Muscle of leg (tissue), 11 donors: Measurements from ENCODE around the gene TNNI2. TPM values are rescaled to one million over a fixed set of nuclear protein-coding genes. Genes with fewer than 3 reads are reported as not detected.

Source experiments
- DNase-seq: peaks from one replicate; pipeline ENCODE4 v3.0.0; 2013
- H3K27ac ChIP-seq: one replicate; pipeline ENCODE4 v1.5.1; 2013; ENCODE audit warnings: mild to moderate bottlenecking, low read length, control low read depth
- H3K27me3 ChIP-seq: one replicate; pipeline ENCODE4 v1.6.1; 2013; ENCODE audit warnings: low read length; ENCODE audit not compliant: control insufficient read depth, insufficient read depth
- H3K36me3 ChIP-seq: one replicate; pipeline ENCODE4 v1.6.1; 2013; ENCODE audit warnings: low read length; ENCODE audit not compliant: control insufficient read depth, insufficient read depth
- H3K4me1 ChIP-seq: one replicate; pipeline ENCODE4 v1.6.1; 2013; ENCODE audit warnings: low read length; ENCODE audit not compliant: control insufficient read depth, insufficient read depth
- H3K4me3 ChIP-seq: one replicate; pipeline ENCODE4 v1.5.1; 2013; ENCODE audit warnings: low read length, control low read depth
- H3K9me3 ChIP-seq: replicated peaks from 2 replicates; pipeline ENCODE4 v1.6.1; 2013; ENCODE audit warnings: low read depth, low read length; ENCODE audit not compliant: control insufficient read depth
- WGBS: methylation state at CpG from one replicate; pipeline ENCODE4 v1.1.5; 2013; ENCODE audit warnings: missing lambda C conversion rate; ENCODE audit not compliant: insufficient coverage; 5-methylcytosine and 5-hydroxymethylcytosine counted together
- polyA plus RNA-seq, 8 donors: library from polyadenylated mRNA; unstranded; fragments of 120-200 nt; gene quantifications; one replicate each; pipeline versions ENCODE4 v1.2.1 to v1.2.3, GENCODE V29; 2013; ENCODE audit warnings: inconsistent platforms in 1 of 8, low replicate concordance in 1 of 8; ENCODE audit not compliant: insufficient read length in 8 of 8, insufficient read depth in 1 of 8
- total RNA-seq: library from RNA; stranded (reverse); fragments of 120-200 nt; gene quantifications from one replicate; pipeline ENCODE4 v1.2.4, GENCODE V29; 2013

Gene TNNI2
- total and polyA plus RNA-seq, 9 donors, result 1,548 to 4,090 (median 3,133) TPM

- WGBS, result 35% methylated on average over 12 of the region's 17 CpGs
- no peaks in the 10 kb centered on the region for H3K36me3 ChIP-seq
- DNase-seq, result no peak
- H3K27ac ChIP-seq, result no peak overlapping the region
- no peak overlapping the region for H3K4me3 ChIP-seq
- peaks cover 2% of the 10 kb centered on the region for H3K27me3 ChIP-seq
- H3K4me1 ChIP-seq, result peaks cover 81% of the 10 kb centered on the region
- no peaks in the 10 kb centered on the region for H3K9me3 ChIP-seq
These were observed 5.9 kb upstream of the TNNI2 start for GRCh38 chr11:1832920-1833295.

- H3K27ac ChIP-seq, result no peak overlapping the region
- peak; percentile 10 for DNase-seq
- no peak overlapping the region for H3K4me3 ChIP-seq
- H3K4me1 ChIP-seq, result peaks cover 85% of the 10 kb centered on the region
- WGBS, result 84% methylated on average over 7 of the region's 14 CpGs
- H3K9me3 ChIP-seq, result no peaks in the 10 kb centered on the region
- peaks cover 2% of the 10 kb centered on the region for H3K27me3 ChIP-seq
- H3K36me3 ChIP-seq, result no peaks in the 10 kb centered on the region
These were observed 4.6 kb upstream of the TNNI2 start for GRCh38 chr11:1834062-1834610.

GRCh38 chr11:1834779-1835670 is 3.8 kb upstream of the TNNI2 start, which contains the start of gene SYT8:
Gene SYT8, plus strand, starts transcription at chr11:1834990. Its CDS starts 116 bp downstream, at chr11:1835106.
- Histone ChIP-seq H3K36me3 (no peaks in the 10 kb centered on the region), H3K4me3 (no peak within 1 kb of the TSS), H3K4me1 (peaks cover 89% of the 10 kb centered on the region), H3K27me3 (peaks cover 2% of the 10 kb centered on the region), H3K9me3 (no peaks in the 10 kb centered on the region), H3K27ac (no peak within 1 kb of the TSS)
- WGBS, result 77% methylated on average over 21 of the region's 26 CpGs
- peak; percentile 39 for DNase-seq

- 87% methylated on average over 11 of the region's 12 CpGs for WGBS
- DNase-seq, result no peak
- Histone ChIP-seq H3K9me3 (no peaks in the 10 kb centered on the region), H3K4me3 (no peak overlapping the region), H3K4me1 (peaks cover 88% of the 10 kb centered on the region), H3K36me3 (no peaks in the 10 kb centered on the region), H3K27me3 (peaks cover 2% of the 10 kb centered on the region), H3K27ac (no peak overlapping the region)
These were observed 3.1 kb upstream of the TNNI2 start for GRCh38 chr11:1835671-1836010.

DNA sequence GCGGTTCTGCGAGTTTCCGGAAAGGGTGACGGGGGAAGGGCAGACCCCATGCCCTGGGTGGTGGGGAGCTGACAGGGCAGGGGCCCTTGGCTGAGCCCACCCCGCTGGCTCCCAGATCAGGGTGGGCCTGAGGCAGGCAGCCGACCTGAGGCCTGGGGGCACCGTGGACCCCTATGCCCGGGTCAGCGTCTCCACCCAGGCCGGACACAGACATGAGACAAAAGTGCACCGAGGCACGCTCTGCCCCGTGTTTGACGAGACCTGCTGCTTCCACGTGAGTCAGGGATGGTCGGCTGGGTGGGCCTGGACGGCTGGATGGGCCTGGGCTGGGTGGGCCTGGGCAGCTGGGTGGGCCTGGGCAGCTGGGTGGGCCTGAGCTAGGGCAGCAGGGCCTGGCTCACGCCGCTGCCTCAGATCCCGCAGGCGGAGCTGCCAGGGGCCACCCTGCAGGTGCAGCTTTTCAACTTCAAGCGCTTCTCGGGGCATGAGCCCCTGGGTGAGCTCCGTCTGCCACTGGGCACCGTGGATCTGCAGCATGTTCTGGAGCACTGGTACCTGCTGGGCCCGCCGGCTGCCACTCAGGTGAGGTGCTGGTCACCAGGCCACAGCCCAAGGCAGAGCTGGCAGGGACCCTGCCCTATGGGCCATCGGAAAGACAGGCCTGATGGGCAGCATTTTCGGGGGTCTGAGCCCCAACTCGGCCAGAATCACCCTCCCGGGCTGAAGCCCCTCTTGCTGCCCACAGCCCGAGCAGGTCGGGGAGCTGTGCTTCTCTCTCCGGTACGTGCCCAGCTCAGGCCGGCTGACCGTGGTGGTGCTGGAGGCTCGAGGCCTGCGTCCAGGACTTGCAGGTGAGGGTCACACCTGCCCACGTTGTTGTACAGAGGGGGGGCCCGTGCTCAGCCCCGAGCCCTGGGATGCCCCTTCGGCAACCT is 2.5 kb upstream of the TNNI2 start:
- no peak overlapping the region for H3K4me3 ChIP-seq
- no peaks in the 10 kb centered on the region for H3K9me3 ChIP-seq
- H3K36me3 ChIP-seq, result peaks cover 4% of the 10 kb centered on the region
- peaks cover 92% of the 10 kb centered on the region for H3K4me1 ChIP-seq
- peaks cover 2% of the 10 kb centered on the region for H3K27me3 ChIP-seq
- 85% methylated on average over 42 of the region's 43 CpGs for WGBS
- DNase-seq, result peak; percentile 7
- H3K27ac ChIP-seq, result no peak overlapping the region

DNA sequence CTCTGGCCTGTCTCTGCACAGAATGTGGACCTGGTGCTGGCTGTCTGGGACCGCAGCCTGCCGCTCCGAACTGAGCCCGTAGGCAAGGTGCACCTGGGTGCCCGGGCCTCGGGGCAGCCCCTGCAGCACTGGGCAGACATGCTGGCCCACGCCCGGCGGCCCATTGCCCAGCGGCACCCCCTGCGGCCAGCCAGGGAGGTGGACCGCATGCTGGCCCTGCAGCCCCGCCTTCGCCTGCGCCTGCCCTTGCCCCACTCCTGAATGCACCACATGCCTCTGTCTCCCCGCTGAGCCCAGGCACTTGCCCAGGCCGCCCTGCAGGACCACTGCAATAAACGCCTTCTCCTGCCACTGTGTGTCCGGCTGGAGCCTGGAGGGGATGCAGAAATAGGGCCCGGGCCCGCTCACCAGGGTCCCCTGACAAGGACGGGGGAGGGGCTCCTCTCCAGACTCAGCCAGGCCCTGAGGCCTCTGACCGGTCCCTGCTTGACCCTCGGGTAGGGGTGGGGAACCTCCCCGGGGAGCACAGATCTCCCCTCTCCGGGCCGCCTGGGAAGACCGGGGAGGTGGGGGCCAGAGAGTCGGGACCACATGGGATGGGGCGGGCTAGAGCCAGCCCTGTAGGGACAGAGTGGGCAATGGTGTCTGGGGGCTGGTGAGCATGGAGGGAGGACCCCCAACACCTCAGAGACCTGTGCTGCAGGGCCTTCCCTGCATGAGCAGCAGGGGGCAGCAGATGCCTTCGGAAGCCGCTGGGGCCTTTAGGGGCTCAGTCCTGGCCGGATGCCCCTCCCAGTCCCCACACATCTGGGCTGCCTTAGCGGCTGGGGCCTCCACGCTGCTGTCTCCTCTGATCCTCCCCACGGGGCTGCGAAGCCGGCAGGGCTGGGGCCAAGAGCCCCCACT is 1.4 kb upstream of the TNNI2 start:
- Histone ChIP-seq H3K9me3 (no peaks in the 10 kb centered on the region), H3K4me1 (peaks cover 92% of the 10 kb centered on the region), H3K4me3 (no peak overlapping the region), H3K27me3 (no peaks in the 10 kb centered on the region), H3K27ac (peak overlapping the region; percentile 95), H3K36me3 (peaks cover 12% of the 10 kb centered on the region)
- 67% methylated on average over 23 of the region's 38 CpGs for WGBS
- DNase-seq, result peak; percentile 91

GRCh38 chr11:1838077-1838425 is 730 bp upstream of the TNNI2 start:
- no peaks in the 10 kb centered on the region for H3K9me3 ChIP-seq
- peak overlapping the region; percentile 8 for H3K4me3 ChIP-seq
- peaks cover 12% of the 10 kb centered on the region for H3K36me3 ChIP-seq
- WGBS, result 19% methylated on average over 17 of the region's 17 CpGs
- H3K4me1 ChIP-seq, result peaks cover 91% of the 10 kb centered on the region
- no peaks in the 10 kb centered on the region for H3K27me3 ChIP-seq
- H3K27ac ChIP-seq, result peak overlapping the region; percentile 95
- no peak for DNase-seq

- peaks cover 90% of the 10 kb centered on the region for H3K4me1 ChIP-seq
These were observed 583 bp downstream of the TNNI2 start for GRCh38 chr11:1839204-1839923.

More at GRCh38 chr11:1839204-1839923, 583 bp downstream of the TNNI2 start:
- DNase-seq, result peak; percentile 72
- Histone ChIP-seq H3K4me3 (peak overlapping the region; percentile 58), H3K27ac (peak overlapping the region; percentile 95), H3K9me3 (no peaks in the 10 kb centered on the region), H3K27me3 (no peaks in the 10 kb centered on the region), H3K36me3 (peaks cover 12% of the 10 kb centered on the region)
- no CpG with 5 or more reads among the region's 12 CpGs for WGBS
